GM12878 (cell line): Measurements from ENCODE around the gene ISG20L2. TPM values are rescaled to one million over a fixed set of nuclear protein-coding genes. Genes with fewer than 3 reads are reported as not detected.

Experiments
- ATF3 ChIP-seq: IDR thresholded peaks from 2 replicates; pipeline ENCODE4 v1.6.1; 2011; ENCODE audit warnings: low read depth, mild to moderate bottlenecking, low read length, moderate library complexity, borderline replicate concordance; ENCODE audit errors: extremely low read depth
- BACH1 ChIP-seq: fragments of 450-650 bp; IDR thresholded peaks from 2 replicates; pipeline ENCODE4 v1.6.1; 2017; ENCODE audit warnings: mild to moderate bottlenecking, borderline replicate concordance
- CREB1 ChIP-seq: IDR thresholded peaks from 2 replicates; pipeline ENCODE4 v1.6.1; 2012; ENCODE audit warnings: low read depth, mild to moderate bottlenecking, inconsistent platforms
- CREM ChIP-seq: IDR thresholded peaks from 2 replicates; pipeline ENCODE4 v1.6.1; 2014; ENCODE audit warnings: antibody characterized with exemption, low read depth
- E2F8 ChIP-seq: fragments of 450-650 bp; IDR thresholded peaks from 2 replicates; pipeline ENCODE4 v1.6.1; 2018; ENCODE audit warnings: mild to moderate bottlenecking, low read depth, moderate library complexity; ENCODE audit not compliant: partially characterized antibody
- EGR1 ChIP-seq, 2 experiments: IDR thresholded peaks; 1 replicate in 1 of 2; 2 replicates in 1 of 2; pipeline ENCODE4 v1.6.1; 2011 to 2012; ENCODE audit warnings: low read depth in 2 of 2, low read length in 2 of 2, borderline replicate concordance in 1 of 2, mild to moderate bottlenecking in 1 of 2, moderate library complexity in 1 of 2
- FOXM1 ChIP-seq: IDR thresholded peaks from 2 replicates; pipeline ENCODE4 v1.6.1; 2012; ENCODE audit warnings: low read depth, mild to moderate bottlenecking, inconsistent platforms, low read length, moderate library complexity
- HDGF ChIP-seq: fragments of 450-650 bp; IDR thresholded peaks from 2 replicates; pipeline ENCODE4 v1.6.1; 2016; ENCODE audit warnings: antibody characterized with exemption
- MAX ChIP-seq: IDR thresholded peaks from 2 replicates; pipeline ENCODE4 v1.6.1; 2012; ENCODE audit warnings: low read depth, low read length, improper control_type of control experiment
- MEF2B ChIP-seq: fragments of 450-650 bp; IDR thresholded peaks from 2 replicates; pipeline ENCODE4 v1.6.1; 2018; ENCODE audit warnings: mild to moderate bottlenecking, moderate library complexity; ENCODE audit not compliant: partially characterized antibody, poor library complexity, severe bottlenecking
- MXI1 ChIP-seq: fragments of 150-350 bp; IDR thresholded peaks from 2 replicates; pipeline ENCODE4 v1.6.1; 2011; ENCODE audit warnings: low read depth, mild to moderate bottlenecking, inconsistent platforms, low read length, improper control_type of control experiment
- MYC ChIP-seq: IDR thresholded peaks from 2 replicates; pipeline ENCODE4 v1.6.1; 2011; ENCODE audit warnings: mild to moderate bottlenecking, low read length, moderate library complexity, inconsistent platforms; ENCODE audit not compliant: insufficient read depth, insufficient replicate concordance, insufficient read length, severe bottlenecking
- NBN ChIP-seq: fragments of 450-650 bp; IDR thresholded peaks from 2 replicates; pipeline ENCODE4 v1.6.1; 2016
- RAD21 ChIP-seq: IDR thresholded peaks from 2 replicates; pipeline ENCODE4 v1.6.1; 2011; ENCODE audit warnings: mild to moderate bottlenecking, low read depth, low read length, moderate library complexity; ENCODE audit not compliant: insufficient read depth
- RAD51 ChIP-seq: fragments of 450-650 bp; IDR thresholded peaks from 2 replicates; pipeline ENCODE4 v1.6.1; 2016; ENCODE audit warnings: moderate library complexity, mild to moderate bottlenecking, inconsistent platforms
- RCOR1 ChIP-seq: conservative IDR thresholded peaks from 2 replicates; pipeline ENCODE4 v1.6.1; 2012; ENCODE audit warnings: low read depth, low read length, improper control_type of control experiment
- RELA ChIP-seq: fragments of 450-650 bp; IDR thresholded peaks from 2 replicates; pipeline ENCODE4 v1.8.0; 2014; ENCODE audit warnings: borderline replicate concordance; ENCODE audit not compliant: partially characterized antibody
- SMAD1 ChIP-seq: fragments of 450-650 bp; IDR thresholded peaks from 2 replicates; pipeline ENCODE4 v1.6.1; 2018; ENCODE audit warnings: mild to moderate bottlenecking, low read depth; ENCODE audit not compliant: partially characterized antibody
- SUPT20H ChIP-seq: IDR thresholded peaks from 2 replicates; pipeline ENCODE4 v1.6.1; 2011; ENCODE audit warnings: low read depth, mild to moderate bottlenecking, low read length, moderate library complexity, borderline replicate concordance; ENCODE audit not compliant: control insufficient read depth
- TCF12 ChIP-seq: IDR thresholded peaks from 2 replicates; pipeline ENCODE4 v1.6.1; 2011; ENCODE audit warnings: low read depth, mild to moderate bottlenecking, low read length
- TCF7 ChIP-seq: IDR thresholded peaks from 2 replicates; pipeline ENCODE4 v1.6.1; 2014; ENCODE audit warnings: antibody characterized with exemption, borderline replicate concordance
- USF1 ChIP-seq: IDR thresholded peaks from 2 replicates; pipeline ENCODE4 v1.6.1; 2011; ENCODE audit warnings: borderline replicate concordance, low read depth, mild to moderate bottlenecking, moderate library complexity, mixed read lengths, low read length; ENCODE audit not compliant: insufficient read depth; ENCODE audit errors: extremely low read length
- YY1 ChIP-seq: IDR thresholded peaks from 2 replicates; pipeline ENCODE4 v1.6.1; 2011; ENCODE audit warnings: low read depth, mild to moderate bottlenecking, low read length
- ZBED1 ChIP-seq: IDR thresholded peaks from 2 replicates; pipeline ENCODE4 v1.6.1; 2016; ENCODE audit warnings: borderline replicate concordance
- polyA plus RNA-seq, 11 experiments: library from polyadenylated mRNA; depleted of rRNA in 4 of 11; unstranded in 6 of 11; stranded (reverse) in 5 of 11; fragments of >200 nt; fragmentation: Nextera tagmentation in 4 of 11; fragmentation: Illumina TruSeq in 1 of 11; extraction: Ambion mirVana in 4 of 11; extraction: Trizol in 1 of 11; gene quantifications; 1 replicate in 1 of 11; 2 replicates in 10 of 11; pipeline versions ENCODE4 v1.2.1 to v1.2.3, GENCODE V29; 2011 to 2016; ENCODE audit warnings: inconsistent platforms in 2 of 11, missing spikeins in 2 of 11, low read depth in 1 of 11
- total RNA-seq, 4 experiments: library from RNA; depleted of rRNA in 3 of 4; stranded (reverse); fragments of >200 nt in 3 of 4; fragmentation: Illumina TruSeq in 1 of 4; extraction: Trizol in 1 of 4; gene quantifications; 2 replicates each; pipeline versions ENCODE4 v1.2.1 to v1.2.3, GENCODE V29; 2013 to 2021
- TF ChIP-seq, protein P1 (sequence below): IDR thresholded peaks from 2 replicates; pipeline ENCODE4 v1.6.1; 2012; ENCODE audit warnings: low read depth, low read length, improper control_type of control experiment

Gene ISG20L2
- total and polyA plus RNA-seq, 10 of the 15 experiments (the other 5 are each of a cell fraction or from before 2014, with no cell fraction given) = 16.4 to 111 (median 48.0) TPM

DNA sequence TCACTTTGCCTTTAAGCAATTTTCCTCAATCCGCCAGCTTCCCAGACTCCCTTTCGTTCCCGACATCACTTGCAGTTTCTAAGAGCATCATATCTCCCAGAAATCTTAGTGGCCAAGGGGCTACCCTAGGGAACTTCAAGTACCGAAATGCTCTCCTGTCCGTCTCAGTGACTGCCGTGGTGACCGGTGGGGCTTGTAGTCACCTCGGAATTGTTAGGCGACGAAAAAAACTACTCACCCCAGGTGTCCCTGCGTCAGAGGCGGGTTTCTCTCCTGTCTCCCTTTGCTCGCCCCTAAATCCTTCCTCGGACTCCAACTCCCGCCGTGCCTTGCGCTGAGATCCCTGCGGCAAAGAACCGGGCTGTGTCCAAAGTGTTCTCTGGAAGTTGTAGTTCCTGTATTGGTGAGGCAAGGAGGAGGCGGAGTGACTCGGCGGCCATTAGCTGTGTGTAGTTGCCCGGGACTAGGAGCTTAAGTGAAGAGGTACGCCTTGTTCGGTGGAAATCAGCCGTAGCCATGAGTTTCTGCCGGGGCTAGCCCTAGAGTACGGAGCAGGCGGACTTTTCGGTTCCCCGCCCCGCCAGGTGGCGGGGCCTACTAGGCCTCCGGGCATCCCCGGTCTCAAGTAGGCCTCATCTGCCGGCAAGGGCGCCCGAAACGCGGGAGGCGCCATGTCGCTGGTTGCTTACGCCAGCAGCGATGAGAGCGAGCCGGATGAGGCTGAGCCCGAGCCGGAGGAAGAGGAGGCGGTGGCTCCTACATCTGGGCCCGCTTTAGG is 38.7 kb upstream of the ISG20L2 start, which contains the start of gene PRCC (continued):
- TF ChIP-seq USF1 (no peak), CREB1 (peak; percentile 95), E2F8 (peak; percentile 15), TCF12 (no peak), YY1 (peak; percentile 99), MXI1 (peak; percentile 44), NBN (no peak; the same call in none of the 2 replicates), ZBED1 (no peak), SUPT20H (no peak), HDGF (no peak; the same call in 1 of the 2 replicates), MAX (no peak; the same call in 1 of the 2 replicates), RCOR1 (no peak), BACH1 (0 out of 2 replicates have a peak, but pooled peaks have one; percentile 14), RAD21 (no peak), MEF2B (no peak), FOXM1 (0 out of 2 replicates have a peak, but pooled peaks have one; percentile 42), EGR1 (IDR thresholded peaks at IDR 0.05; ENCODE audit: borderline replicate concordance in 1 of 2, low read depth in 2 of 2, low read length in 2 of 2) (peak in 1 of 2 experiments; percentile 5; a peak in 1 of 3 replicates), TCF7 (no peak), SMAD1 (no peak), RAD51 (no peak), MYC (peak; percentile 58), ATF3 (peak; percentile 62; the same call in 1 of the 2 replicates), RELA (no peak), CREM (peak; percentile 98)
- TF ChIP-seq, protein P1, sequence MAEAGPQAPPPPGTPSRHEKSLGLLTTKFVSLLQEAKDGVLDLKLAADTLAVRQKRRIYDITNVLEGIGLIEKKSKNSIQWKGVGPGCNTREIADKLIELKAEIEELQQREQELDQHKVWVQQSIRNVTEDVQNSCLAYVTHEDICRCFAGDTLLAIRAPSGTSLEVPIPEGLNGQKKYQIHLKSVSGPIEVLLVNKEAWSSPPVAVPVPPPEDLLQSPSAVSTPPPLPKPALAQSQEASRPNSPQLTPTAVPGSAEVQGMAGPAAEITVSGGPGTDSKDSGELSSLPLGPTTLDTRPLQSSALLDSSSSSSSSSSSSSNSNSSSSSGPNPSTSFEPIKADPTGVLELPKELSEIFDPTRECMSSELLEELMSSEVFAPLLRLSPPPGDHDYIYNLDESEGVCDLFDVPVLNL = peak; percentile 51; the same call in 1 of the 2 replicates
